ENCODE results near the gene CNOT3.

CNOT3 gene

GRCh38 chr19:54124393-54124792, 13.2 kb upstream of the CNOT3 start:
- no peak for TF ChIP-seq CTCF (IDR thresholded peaks at IDR 0.05; ENCODE audit: control insufficient read depth, extremely low read depth, insufficient read depth)
- no peak for DNase-seq (ENCODE audit: low read depth)
- no peak overlapping the region for H3K4me3 ChIP-seq (ENCODE audit: low read depth, low read length)

- no peak for TF ChIP-seq CTCF (IDR thresholded peaks at IDR 0.05; ENCODE audit: control insufficient read depth, extremely low read depth, insufficient read depth)
- H3K4me3 ChIP-seq (ENCODE audit: low read depth, low read length): no peak overlapping the region
These were observed 11.8 kb upstream of the CNOT3 start for GRCh38 chr19:54125713-54126112.

GRCh38 chr19:54127688-54128440, 9.7 kb upstream of the CNOT3 start:
- no peak for TF ChIP-seq CTCF (IDR thresholded peaks at IDR 0.05; ENCODE audit: control insufficient read depth, extremely low read depth, insufficient read depth)
- no peak for DNase-seq (ENCODE audit: low read depth)
- no peak overlapping the region for H3K4me3 ChIP-seq (ENCODE audit: low read depth, low read length)

More at GRCh38 chr19:54125713-54126112, 11.8 kb upstream of the CNOT3 start:
- no peak for DNase-seq (ENCODE audit: low read depth)

GRCh38 chr19:54128441-54128725, 9.2 kb upstream of the CNOT3 start:
- no peak overlapping the region for H3K4me3 ChIP-seq (ENCODE audit: low read depth, low read length)
- no peak for TF ChIP-seq CTCF (IDR thresholded peaks at IDR 0.05; ENCODE audit: control insufficient read depth, extremely low read depth, insufficient read depth)
- DNase-seq (ENCODE audit: low read depth): no peak

- no peak overlapping the region for H3K4me3 ChIP-seq (ENCODE audit: low read depth, low read length)
- DNase-seq (ENCODE audit: low read depth): no peak
- TF ChIP-seq CTCF (IDR thresholded peaks at IDR 0.05; ENCODE audit: control insufficient read depth, extremely low read depth, insufficient read depth): no peak
These were observed 8.6 kb upstream of the CNOT3 start for GRCh38 chr19:54128796-54129616.

- DNase-seq (ENCODE audit: low read depth): no peak
- no peak overlapping the region for H3K4me3 ChIP-seq (ENCODE audit: low read depth, low read length)
- TF ChIP-seq CTCF (IDR thresholded peaks at IDR 0.05; ENCODE audit: control insufficient read depth, extremely low read depth, insufficient read depth): no peak
These were observed 8.0 kb upstream of the CNOT3 start for GRCh38 chr19:54129617-54129996.
